Liver (tissue), 9 donors: ENCODE measurements around the gene ADCY10. TPM values are rescaled to one million over a fixed set of nuclear protein-coding genes. Genes with fewer than 3 reads are reported as not detected.
"Not testable (repeated sequence)": the region's sequence is repeated elsewhere in the genome, so short reads cannot be mapped to it uniquely, and the experiment has no call there.

Experiments used
- DNase-seq: peaks from one replicate; pipeline ENCODE4 v3.0.0-alpha.2; 2017; ENCODE audit warnings: low spot score
- H3K27ac ChIP-seq, 2 donors: one replicate each; pipeline ENCODE4 v1.7.0; 2013; ENCODE audit warnings: inconsistent platforms in 2 of 2, low read length in 2 of 2, control low read depth in 1 of 2, low read depth in 1 of 2, mild to moderate bottlenecking in 1 of 2
- H3K27me3 ChIP-seq, 4 donors: one replicate each; pipeline versions ENCODE4 v1.6.1 to v1.7.0; 2013; ENCODE audit warnings: low read length in 3 of 4, inconsistent platforms in 1 of 4, mild to moderate bottlenecking in 1 of 4, moderate library complexity in 1 of 4; ENCODE audit not compliant: control insufficient read depth in 4 of 4, insufficient read depth in 4 of 4
- H3K36me3 ChIP-seq, 4 donors: one replicate each; pipeline versions ENCODE4 v1.6.1 to v1.7.0; 2013; ENCODE audit warnings: low read length in 3 of 4, mild to moderate bottlenecking in 3 of 4, low read depth in 1 of 4, moderate library complexity in 1 of 4; ENCODE audit not compliant: control insufficient read depth in 4 of 4, insufficient read depth in 3 of 4
- H3K4me1 ChIP-seq, 4 donors: one replicate each; pipeline versions ENCODE4 v1.6.1 to v1.7.0; 2013; ENCODE audit warnings: low read length in 3 of 4, mild to moderate bottlenecking in 3 of 4, moderate library complexity in 1 of 4; ENCODE audit not compliant: control insufficient read depth in 4 of 4, insufficient read depth in 4 of 4
- H3K4me3 ChIP-seq, 3 donors: one replicate each; pipeline versions ENCODE4 v1.6.1 to v1.7.0; 2013; ENCODE audit warnings: low read length in 3 of 3, control low read depth in 1 of 3, low read depth in 1 of 3, mild to moderate bottlenecking in 1 of 3
- H3K9ac ChIP-seq, 2 donors: one replicate each; pipeline ENCODE4 v1.7.0; 2013; ENCODE audit warnings: low read length in 2 of 2, mild to moderate bottlenecking in 2 of 2, moderate library complexity in 2 of 2, control low read depth in 1 of 2, low read depth in 1 of 2
- H3K9me3 ChIP-seq, 4 donors: one replicate each; pipeline versions ENCODE4 v1.6.1 to v1.7.0; 2013; ENCODE audit warnings: low read length in 3 of 4; ENCODE audit not compliant: control insufficient read depth in 4 of 4
- EGR1 ChIP-seq, 2 donors: IDR thresholded peaks; 2 replicates each; pipeline ENCODE4 v1.6.1; 2016 to 2018; ENCODE audit warnings: antibody characterized with exemption in 2 of 2, low read depth in 2 of 2
- FOXA1 ChIP-seq: IDR thresholded peaks from 2 replicates; pipeline ENCODE4 v1.6.1; 2016; ENCODE audit warnings: antibody characterized with exemption
- FOXA2 ChIP-seq: IDR thresholded peaks from 2 replicates; pipeline ENCODE4 v1.6.1; 2016; ENCODE audit warnings: antibody characterized with exemption
- GABPA ChIP-seq, 2 donors: IDR thresholded peaks in 1 of 2; conservative IDR thresholded peaks in 1 of 2; 2 replicates each; pipeline ENCODE4 v1.6.1; 2016; ENCODE audit warnings: antibody characterized with exemption in 2 of 2, mild to moderate bottlenecking in 1 of 2, moderate library complexity in 1 of 2
- HNF4A ChIP-seq, 2 donors: conservative IDR thresholded peaks; 2 replicates each; pipeline ENCODE4 v1.6.1; 2016; ENCODE audit warnings: antibody characterized with exemption in 2 of 2, mild to moderate bottlenecking in 2 of 2
- HNF4G ChIP-seq: IDR thresholded peaks from 2 replicates; pipeline ENCODE4 v1.6.1; 2016; ENCODE audit warnings: antibody characterized with exemption
- NR2F2 ChIP-seq: IDR thresholded peaks from 2 replicates; pipeline ENCODE4 v1.6.1; 2016; ENCODE audit warnings: antibody characterized with exemption
- RAD21 ChIP-seq, 2 donors: IDR thresholded peaks; 2 replicates each; pipeline ENCODE4 v1.6.1; 2016; ENCODE audit warnings: antibody characterized with exemption in 2 of 2, mild to moderate bottlenecking in 2 of 2
- RXRA ChIP-seq, 2 donors: IDR thresholded peaks; 2 replicates each; pipeline ENCODE4 v1.6.1; 2017 to 2018; ENCODE audit warnings: antibody characterized with exemption in 2 of 2, mild to moderate bottlenecking in 1 of 2
- SP1 ChIP-seq: IDR thresholded peaks from 2 replicates; pipeline ENCODE4 v1.6.1; 2018; ENCODE audit warnings: antibody characterized with exemption, mild to moderate bottlenecking
- TAF1 ChIP-seq: conservative IDR thresholded peaks from 2 replicates; pipeline ENCODE4 v1.6.1; 2016; ENCODE audit warnings: antibody characterized with exemption, mild to moderate bottlenecking
- YY1 ChIP-seq: IDR thresholded peaks from 2 replicates; pipeline ENCODE4 v1.6.1; 2016; ENCODE audit warnings: antibody characterized with exemption, mild to moderate bottlenecking
- WGBS: extraction: QIAGEN DNeasy Blood & Tissue Kit; methylation state at CpG from one replicate; pipeline ENCODE4 v1.1.7; 2013; 5-methylcytosine and 5-hydroxymethylcytosine counted together
- polyA plus RNA-seq, 2 donors: library from polyadenylated mRNA; stranded (reverse) in 1 of 2; unstranded in 1 of 2; fragments of 200-250 nt in 1 of 2; fragments of >200 nt in 1 of 2; fragmentation: Nextera tagmentation in 1 of 2; extraction: Ambion mirVana in 1 of 2; gene quantifications; one replicate each; pipeline versions ENCODE4 v1.2.1 to v1.2.3, GENCODE V29; 2013 to 2015
- total RNA-seq, 2 donors: library from RNA; depleted of rRNA; stranded (reverse); fragments of >200 nt; gene quantifications; one replicate each; pipeline ENCODE4 v1.2.3, GENCODE V29; 2014
- TF ChIP-seq, protein P1 (sequence below): IDR thresholded peaks from 2 replicates; pipeline ENCODE4 v1.6.1; 2016; ENCODE audit warnings: antibody characterized with exemption
- TF ChIP-seq, protein P2 (sequence below): IDR thresholded peaks from 2 replicates; pipeline ENCODE4 v1.6.1; 2016; ENCODE audit warnings: antibody characterized with exemption
- TF ChIP-seq, protein P3 (sequence below): fragments of 150-350 bp; IDR thresholded peaks from 2 replicates; pipeline ENCODE4 v1.5.1; 2017; ENCODE audit warnings: improper control_type of control experiment, low read depth, low read length; ENCODE audit not compliant: missing input control
- TF ChIP-seq, protein P4 (sequence below): IDR thresholded peaks from 2 replicates; pipeline ENCODE4 v1.6.1; 2016; ENCODE audit warnings: antibody characterized with exemption, mild to moderate bottlenecking
- TF ChIP-seq, protein P5 (sequence below): IDR thresholded peaks from 2 replicates; pipeline ENCODE4 v1.6.1; 2016; ENCODE audit warnings: antibody characterized with exemption
- donor health status: healthy.
- donor health status: healthy.
- donor health status: healthy.
- donor health status: healthy.
- donor health status: healthy.

Gene ADCY10
- total and polyA plus RNA-seq, 4 donors, result 0.89 to 4.7 (median 2.3) TPM

DNA sequence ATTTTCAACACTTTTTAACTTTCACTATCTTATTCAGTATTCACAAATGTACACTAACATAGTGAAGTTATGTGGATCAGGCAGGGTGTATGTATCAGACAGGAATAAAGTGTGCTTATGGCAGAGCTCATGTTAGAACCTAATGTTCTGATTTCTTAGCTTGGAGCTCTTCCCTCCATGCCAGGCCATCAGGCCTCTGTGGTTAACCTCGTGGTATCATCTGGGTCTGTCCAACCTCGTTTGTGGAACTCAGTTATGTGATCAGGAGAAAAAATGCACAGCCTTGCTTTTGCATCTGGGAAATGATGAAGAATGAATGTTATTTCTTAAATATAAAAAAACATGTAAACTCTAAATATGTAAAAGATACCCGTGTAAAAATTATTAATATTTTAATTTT lies 105.2 kb downstream of the ADCY10 start:
- WGBS, result 77% methylated on average over 3 of the region's 3 CpGs
- TF ChIP-seq, protein P1, sequence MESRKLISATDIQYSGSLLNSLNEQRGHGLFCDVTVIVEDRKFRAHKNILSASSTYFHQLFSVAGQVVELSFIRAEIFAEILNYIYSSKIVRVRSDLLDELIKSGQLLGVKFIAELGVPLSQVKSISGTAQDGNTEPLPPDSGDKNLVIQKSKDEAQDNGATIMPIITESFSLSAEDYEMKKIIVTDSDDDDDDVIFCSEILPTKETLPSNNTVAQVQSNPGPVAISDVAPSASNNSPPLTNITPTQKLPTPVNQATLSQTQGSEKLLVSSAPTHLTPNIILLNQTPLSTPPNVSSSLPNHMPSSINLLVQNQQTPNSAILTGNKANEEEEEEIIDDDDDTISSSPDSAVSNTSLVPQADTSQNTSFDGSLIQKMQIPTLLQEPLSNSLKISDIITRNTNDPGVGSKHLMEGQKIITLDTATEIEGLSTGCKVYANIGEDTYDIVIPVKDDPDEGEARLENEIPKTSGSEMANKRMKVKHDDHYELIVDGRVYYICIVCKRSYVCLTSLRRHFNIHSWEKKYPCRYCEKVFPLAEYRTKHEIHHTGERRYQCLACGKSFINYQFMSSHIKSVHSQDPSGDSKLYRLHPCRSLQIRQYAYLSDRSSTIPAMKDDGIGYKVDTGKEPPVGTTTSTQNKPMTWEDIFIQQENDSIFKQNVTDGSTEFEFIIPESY, result no peak
- no peak for TF ChIP-seq YY1
- TF ChIP-seq RXRA (IDR thresholded peaks at IDR 0.05), result no peak
- no peak for TF ChIP-seq HNF4A (conservative IDR thresholded peaks at IDR 0.05)
- TF ChIP-seq, protein P2, sequence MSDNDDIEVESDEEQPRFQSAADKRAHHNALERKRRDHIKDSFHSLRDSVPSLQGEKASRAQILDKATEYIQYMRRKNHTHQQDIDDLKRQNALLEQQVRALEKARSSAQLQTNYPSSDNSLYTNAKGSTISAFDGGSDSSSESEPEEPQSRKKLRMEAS, result no peak
- no peak for TF ChIP-seq RAD21 (IDR thresholded peaks at IDR 0.05)
- TF ChIP-seq TAF1, result no peak
- TF ChIP-seq, protein P3, sequence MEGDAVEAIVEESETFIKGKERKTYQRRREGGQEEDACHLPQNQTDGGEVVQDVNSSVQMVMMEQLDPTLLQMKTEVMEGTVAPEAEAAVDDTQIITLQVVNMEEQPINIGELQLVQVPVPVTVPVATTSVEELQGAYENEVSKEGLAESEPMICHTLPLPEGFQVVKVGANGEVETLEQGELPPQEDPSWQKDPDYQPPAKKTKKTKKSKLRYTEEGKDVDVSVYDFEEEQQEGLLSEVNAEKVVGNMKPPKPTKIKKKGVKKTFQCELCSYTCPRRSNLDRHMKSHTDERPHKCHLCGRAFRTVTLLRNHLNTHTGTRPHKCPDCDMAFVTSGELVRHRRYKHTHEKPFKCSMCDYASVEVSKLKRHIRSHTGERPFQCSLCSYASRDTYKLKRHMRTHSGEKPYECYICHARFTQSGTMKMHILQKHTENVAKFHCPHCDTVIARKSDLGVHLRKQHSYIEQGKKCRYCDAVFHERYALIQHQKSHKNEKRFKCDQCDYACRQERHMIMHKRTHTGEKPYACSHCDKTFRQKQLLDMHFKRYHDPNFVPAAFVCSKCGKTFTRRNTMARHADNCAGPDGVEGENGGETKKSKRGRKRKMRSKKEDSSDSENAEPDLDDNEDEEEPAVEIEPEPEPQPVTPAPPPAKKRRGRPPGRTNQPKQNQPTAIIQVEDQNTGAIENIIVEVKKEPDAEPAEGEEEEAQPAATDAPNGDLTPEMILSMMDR, result no peak
- TF ChIP-seq, protein P4, sequence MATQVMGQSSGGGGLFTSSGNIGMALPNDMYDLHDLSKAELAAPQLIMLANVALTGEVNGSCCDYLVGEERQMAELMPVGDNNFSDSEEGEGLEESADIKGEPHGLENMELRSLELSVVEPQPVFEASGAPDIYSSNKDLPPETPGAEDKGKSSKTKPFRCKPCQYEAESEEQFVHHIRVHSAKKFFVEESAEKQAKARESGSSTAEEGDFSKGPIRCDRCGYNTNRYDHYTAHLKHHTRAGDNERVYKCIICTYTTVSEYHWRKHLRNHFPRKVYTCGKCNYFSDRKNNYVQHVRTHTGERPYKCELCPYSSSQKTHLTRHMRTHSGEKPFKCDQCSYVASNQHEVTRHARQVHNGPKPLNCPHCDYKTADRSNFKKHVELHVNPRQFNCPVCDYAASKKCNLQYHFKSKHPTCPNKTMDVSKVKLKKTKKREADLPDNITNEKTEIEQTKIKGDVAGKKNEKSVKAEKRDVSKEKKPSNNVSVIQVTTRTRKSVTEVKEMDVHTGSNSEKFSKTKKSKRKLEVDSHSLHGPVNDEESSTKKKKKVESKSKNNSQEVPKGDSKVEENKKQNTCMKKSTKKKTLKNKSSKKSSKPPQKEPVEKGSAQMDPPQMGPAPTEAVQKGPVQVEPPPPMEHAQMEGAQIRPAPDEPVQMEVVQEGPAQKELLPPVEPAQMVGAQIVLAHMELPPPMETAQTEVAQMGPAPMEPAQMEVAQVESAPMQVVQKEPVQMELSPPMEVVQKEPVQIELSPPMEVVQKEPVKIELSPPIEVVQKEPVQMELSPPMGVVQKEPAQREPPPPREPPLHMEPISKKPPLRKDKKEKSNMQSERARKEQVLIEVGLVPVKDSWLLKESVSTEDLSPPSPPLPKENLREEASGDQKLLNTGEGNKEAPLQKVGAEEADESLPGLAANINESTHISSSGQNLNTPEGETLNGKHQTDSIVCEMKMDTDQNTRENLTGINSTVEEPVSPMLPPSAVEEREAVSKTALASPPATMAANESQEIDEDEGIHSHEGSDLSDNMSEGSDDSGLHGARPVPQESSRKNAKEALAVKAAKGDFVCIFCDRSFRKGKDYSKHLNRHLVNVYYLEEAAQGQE, result no peak
- no peak for TF ChIP-seq FOXA2
- TF ChIP-seq EGR1 (IDR thresholded peaks at IDR 0.05; ENCODE audit: low read depth in 2 of 2), result no peak
- TF ChIP-seq HNF4G, result no peak
- no peak for TF ChIP-seq SP1
- TF ChIP-seq, protein P5, sequence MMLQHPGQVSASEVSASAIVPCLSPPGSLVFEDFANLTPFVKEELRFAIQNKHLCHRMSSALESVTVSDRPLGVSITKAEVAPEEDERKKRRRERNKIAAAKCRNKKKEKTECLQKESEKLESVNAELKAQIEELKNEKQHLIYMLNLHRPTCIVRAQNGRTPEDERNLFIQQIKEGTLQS, result no peak
- TF ChIP-seq GABPA (IDR thresholded peaks at IDR 0.05 in 1 of 2, conservative IDR thresholded peaks at IDR 0.05 in 1 of 2), result no peak
- no peak for TF ChIP-seq FOXA1
- no peak for TF ChIP-seq NR2F2
- H3K4me3 ChIP-seq, result no peak overlapping the region
- no peak for DNase-seq
- no peak overlapping the region for H3K27ac ChIP-seq
- H3K4me1 ChIP-seq, result peaks cover 0 to 4% (median 0%) of the 10 kb centered on the region in 4 donors
- no peaks in the 10 kb centered on the region for H3K36me3 ChIP-seq
- H3K9me3 ChIP-seq, result no peaks in the 10 kb centered on the region
- H3K9ac ChIP-seq, result no peak overlapping the region
- no peaks in the 10 kb centered on the region for H3K27me3 ChIP-seq

DNA sequence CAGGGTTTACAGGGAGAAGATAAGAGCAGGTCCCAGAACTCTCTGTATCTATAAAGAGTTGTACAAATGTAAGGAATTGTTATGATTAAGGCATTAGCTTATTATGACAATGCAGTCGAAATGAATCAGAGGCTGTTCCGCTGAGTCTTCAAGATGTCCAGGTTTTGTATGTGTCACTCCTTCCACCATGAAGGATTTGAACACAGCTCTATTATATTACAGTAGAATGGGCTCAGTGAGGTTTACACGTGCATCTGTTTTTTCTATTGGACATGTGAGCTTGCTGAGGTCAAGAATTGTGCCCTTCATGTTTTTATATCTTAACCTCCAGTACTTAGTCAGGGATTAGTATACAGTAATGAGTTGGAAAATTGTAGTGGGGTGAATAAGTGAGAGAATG lies 105.8 kb downstream of the ADCY10 start:
- Histone ChIP-seq H3K4me1 (peaks cover 0 to 4% (median 1%) of the 10 kb centered on the region in 4 donors), H3K9me3 (no peaks in the 10 kb centered on the region), H3K27ac (no peak overlapping the region), H3K9ac (no peak overlapping the region), H3K36me3 (no peaks in the 10 kb centered on the region), H3K4me3 (no peak overlapping the region), H3K27me3 (no peaks in the 10 kb centered on the region)
- WGBS, result 95% methylated on average over 3 of the region's 3 CpGs
- no peak for DNase-seq
- TF ChIP-seq GABPA (IDR thresholded peaks at IDR 0.05 in 1 of 2, conservative IDR thresholded peaks at IDR 0.05 in 1 of 2) (no peak), HNF4G (no peak)
- TF ChIP-seq, protein P1, result no peak
- TF ChIP-seq, protein P2, result no peak
- TF ChIP-seq, protein P5, result no peak

DNA sequence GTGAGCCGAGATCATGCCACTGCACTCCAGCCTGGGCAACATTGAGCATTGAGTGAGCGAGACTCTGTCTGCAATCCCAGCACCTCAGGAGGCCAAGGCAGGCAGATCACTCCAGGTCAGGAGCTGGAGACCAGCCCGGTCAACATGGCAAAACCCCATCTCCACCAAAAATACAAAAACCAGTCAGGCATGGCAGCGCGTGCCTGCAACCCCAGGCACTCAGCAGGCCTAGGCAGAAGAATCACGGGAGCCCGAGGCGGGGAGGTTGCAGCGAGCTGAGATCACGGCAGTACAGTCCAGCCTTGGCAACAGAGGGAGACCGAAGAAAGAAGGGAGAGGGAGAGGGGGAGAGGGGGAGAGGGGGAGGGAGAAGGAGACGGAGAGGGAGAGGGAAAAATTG lies 107.3 kb downstream of the ADCY10 start:
- H3K9me3 ChIP-seq, H3K4me3 ChIP-seq, H3K36me3 ChIP-seq, H3K9ac ChIP-seq, H3K27me3 ChIP-seq, H3K27ac ChIP-seq, DNase-seq, H3K4me1 ChIP-seq: not testable (repeated sequence)
- 97% methylated on average over 12 of the region's 12 CpGs for WGBS
